K562 (cell line): Measurements from ENCODE around the gene NUP153.

Experiments used
- FOXA1 ChIP-seq: fragments of 450-650 bp; IDR thresholded peaks from 2 replicates; pipeline ENCODE4 v1.6.1; 2016; ENCODE audit warnings: mild to moderate bottlenecking, borderline replicate concordance
- GATAD2A ChIP-seq: fragments of 450-650 bp; IDR thresholded peaks from 2 replicates; pipeline ENCODE4 v1.6.1; 2017
- HCFC1 ChIP-seq: IDR thresholded peaks from 2 replicates; pipeline ENCODE4 v1.6.1; 2012; ENCODE audit warnings: low read depth, low read length, improper control_type of control experiment
- JUN ChIP-seq, 2 experiments: sonication (generic) in 1 of 2; formaldehyde crosslinking in 1 of 2; IDR thresholded peaks; 2 replicates each; pipeline versions ENCODE4 v1.6.1 to v1.8.0; 2012 to 2022; ENCODE audit warnings: borderline replicate concordance in 2 of 2, mild to moderate bottlenecking in 2 of 2, improper control_type of control experiment in 1 of 2, low read depth in 1 of 2, low read length in 1 of 2, missing genetic modification reagents in 1 of 2
- NFIC ChIP-seq: fragments of 450-650 bp; IDR thresholded peaks from 2 replicates; pipeline ENCODE4 v1.6.1; 2017; ENCODE audit warnings: mild to moderate bottlenecking, inconsistent platforms
- SIN3A ChIP-seq, 2 experiments: fragments of 150-350 bp in 1 of 2; IDR thresholded peaks; 2 replicates each; pipeline ENCODE4 v1.6.1; 2011 to 2016; ENCODE audit warnings: borderline replicate concordance in 2 of 2, low read depth in 2 of 2, low read length in 2 of 2, mild to moderate bottlenecking in 2 of 2, moderate library complexity in 2 of 2; ENCODE audit not compliant: control insufficient read depth in 1 of 2
- ZNF384 ChIP-seq: IDR thresholded peaks from 2 replicates; pipeline ENCODE4 v1.6.1; 2012; ENCODE audit warnings: low read depth, low read length, improper control_type of control experiment
- ZNF764 ChIP-seq: fragments of 250-450 bp; sonication (Bioruptor Pico); IDR thresholded peaks from 2 replicates; pipeline ENCODE4 v1.4.0; 2020; ENCODE audit warnings: low read depth, mild to moderate bottlenecking, moderate library complexity

DNA sequence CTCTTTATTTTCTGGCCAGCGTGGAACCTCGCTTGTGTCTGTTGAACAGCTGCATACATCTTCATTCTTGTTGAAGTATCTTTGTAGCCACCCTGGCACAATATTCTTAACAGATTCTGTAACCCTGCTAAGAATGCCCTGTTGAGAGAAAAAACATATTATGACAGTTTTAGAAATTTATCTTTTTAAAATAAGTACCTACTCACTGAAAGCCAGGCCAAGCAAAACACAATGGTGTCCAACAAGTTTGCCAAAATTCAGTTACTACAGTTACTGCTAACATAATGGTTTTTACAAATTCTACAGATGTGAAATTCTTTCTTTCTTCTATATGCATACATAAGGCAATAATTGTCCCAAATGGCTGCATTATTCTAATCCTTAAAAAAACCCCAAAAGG, 18.2 kb downstream of the NUP153 start:
- TF ChIP-seq GATAD2A (no peak), HCFC1 (no peak), FOXA1 (no peak), SIN3A (IDR thresholded peaks at IDR 0.05; ENCODE audit: borderline replicate concordance in 2 of 2, control insufficient read depth in 1 of 2, low read depth in 2 of 2, low read length in 2 of 2) (no peak), JUN (IDR thresholded peaks at IDR 0.05; ENCODE audit: borderline replicate concordance, low read depth, low read length) (no peak), JUN (CRISPR knock-in tag; IDR thresholded peaks at IDR 0.05; ENCODE audit: borderline replicate concordance) (no peak), ZNF764 (CRISPR knock-in tag) (no peak), ZNF384 (no peak), NFIC (no peak)
